ENCODE data around the gene CA6.

CA6 gene

GRCh38 chr1:8910331-8910730, 35.3 kb upstream of the CA6 start:
- Histone ChIP-seq H3K4me3 (ENCODE audit: low read depth, low read length) (no peak overlapping the region), H3K27me3 (ENCODE audit: control insufficient read depth, insufficient read depth, low read length) (no peaks in the 10 kb centered on the region), H2AFZ (no peak overlapping the region), H3K4me1 (peaks cover 3% of the 10 kb centered on the region), H3K4me2 (ENCODE audit: low read length) (no peak overlapping the region), H3K27ac (no peak overlapping the region), H3K36me3 (ENCODE audit: control insufficient read depth, insufficient read depth, low read length) (no peaks in the 10 kb centered on the region), H3K9ac (no peak overlapping the region), H3K9me3 (ENCODE audit: control insufficient read depth, low read length) (no peaks in the 10 kb centered on the region), H3K79me2 (no peaks in the 10 kb centered on the region)
- no peak for TF ChIP-seq CTCF (IDR thresholded peaks at IDR 0.05)

- Histone ChIP-seq H3K27ac (no peak overlapping the region), H3K4me1 (peaks cover 3% of the 10 kb centered on the region), H3K4me3 (ENCODE audit: low read depth, low read length) (no peak overlapping the region), H2AFZ (no peak overlapping the region), H3K9ac (no peak overlapping the region), H3K4me2 (ENCODE audit: low read length) (no peak overlapping the region), H3K9me3 (ENCODE audit: control insufficient read depth, low read length) (no peaks in the 10 kb centered on the region), H3K36me3 (ENCODE audit: control insufficient read depth, insufficient read depth, low read length) (no peaks in the 10 kb centered on the region), H3K27me3 (ENCODE audit: control insufficient read depth, insufficient read depth, low read length) (no peaks in the 10 kb centered on the region), H3K79me2 (no peaks in the 10 kb centered on the region)
- TF ChIP-seq CTCF (IDR thresholded peaks at IDR 0.05) = no peak
Measured at GRCh38 chr1:8910914-8911313, 34.8 kb upstream of the CA6 start.

GRCh38 chr1:8911416-8912309, 34.0 kb upstream of the CA6 start:
- H3K27me3 ChIP-seq (ENCODE audit: control insufficient read depth, insufficient read depth, low read length) = no peaks in the 10 kb centered on the region
- no peaks in the 10 kb centered on the region for H3K9me3 ChIP-seq (ENCODE audit: control insufficient read depth, low read length)
- no peak overlapping the region for H2AFZ ChIP-seq
- no peak overlapping the region for H3K27ac ChIP-seq
- H3K9ac ChIP-seq = no peak overlapping the region
- no peaks in the 10 kb centered on the region for H3K36me3 ChIP-seq (ENCODE audit: control insufficient read depth, insufficient read depth, low read length)
- no peak overlapping the region for H3K4me3 ChIP-seq (ENCODE audit: low read depth, low read length)
- TF ChIP-seq CTCF (IDR thresholded peaks at IDR 0.05) = no peak
- H3K4me2 ChIP-seq (ENCODE audit: low read length) = no peak overlapping the region
- H3K4me1 ChIP-seq = peaks cover 3% of the 10 kb centered on the region
- H3K79me2 ChIP-seq = no peaks in the 10 kb centered on the region

GRCh38 chr1:8913457-8913856, 32.2 kb upstream of the CA6 start:
- H3K4me3 ChIP-seq (ENCODE audit: low read depth, low read length) = no peak overlapping the region
- no peak for TF ChIP-seq CTCF (IDR thresholded peaks at IDR 0.05)
- H3K4me1 ChIP-seq = peaks cover 3% of the 10 kb centered on the region
- no peak overlapping the region for H3K27ac ChIP-seq
- H3K79me2 ChIP-seq = no peaks in the 10 kb centered on the region
- H3K36me3 ChIP-seq (ENCODE audit: control insufficient read depth, insufficient read depth, low read length) = no peaks in the 10 kb centered on the region
- no peak overlapping the region for H3K4me2 ChIP-seq (ENCODE audit: low read length)
- no peak overlapping the region for H3K9ac ChIP-seq
- H2AFZ ChIP-seq = no peak overlapping the region
- no peaks in the 10 kb centered on the region for H3K9me3 ChIP-seq (ENCODE audit: control insufficient read depth, low read length)
- H3K27me3 ChIP-seq (ENCODE audit: control insufficient read depth, insufficient read depth, low read length) = no peaks in the 10 kb centered on the region

- no peaks in the 10 kb centered on the region for H3K9me3 ChIP-seq (ENCODE audit: control insufficient read depth, low read length)
- H3K27ac ChIP-seq = no peak overlapping the region
- H3K9ac ChIP-seq = no peak overlapping the region
- H3K36me3 ChIP-seq (ENCODE audit: control insufficient read depth, insufficient read depth, low read length) = no peaks in the 10 kb centered on the region
- H3K27me3 ChIP-seq (ENCODE audit: control insufficient read depth, insufficient read depth, low read length) = no peaks in the 10 kb centered on the region
- no peak overlapping the region for H2AFZ ChIP-seq
- H3K79me2 ChIP-seq = no peaks in the 10 kb centered on the region
- H3K4me3 ChIP-seq (ENCODE audit: low read depth, low read length) = no peak overlapping the region
- no peak overlapping the region for H3K4me2 ChIP-seq (ENCODE audit: low read length)
- peaks cover 3% of the 10 kb centered on the region for H3K4me1 ChIP-seq
- no peak for TF ChIP-seq CTCF (IDR thresholded peaks at IDR 0.05)
Measured at GRCh38 chr1:8914466-8914865, 31.2 kb upstream of the CA6 start.

All from parathyroid adenoma (tissue), 2 donors.